Measurements from ENCODE around the gene SUPT7L. TPM values are rescaled to one million over a fixed set of nuclear protein-coding genes. Genes with fewer than 3 reads are reported as not detected.

SUPT7L gene
- total RNA-seq, 2 experiments from 2014 or later = 26.2 to 26.6 TPM

Other genes starting within 250 kb of the SUPT7L start
- gene NRBP1, start 235.0 kb downstream of the SUPT7L start, total RNA-seq = 10 to 100 TPM; 57.0 to 62.5 TPM
- 1 to 10 TPM; 7.4 to 9.9 TPM for gene KRTCAP3, start 221.2 kb downstream of the SUPT7L start, total RNA-seq
- gene IFT172, start 173.9 kb downstream of the SUPT7L start, total RNA-seq = 1 to 10 TPM; 7.1 to 8.1 TPM
- gene FNDC4, start 168.4 kb downstream of the SUPT7L start, total RNA-seq = not detected
- not detected for gene GCKR, start 166.8 kb downstream of the SUPT7L start, total RNA-seq
- gene ZNF512, start 80.6 kb downstream of the SUPT7L start, total RNA-seq = 10 to 100 TPM; 21.0 to 25.2 TPM
- gene CCDC121, start 34.6 kb downstream of the SUPT7L start, total RNA-seq = under 1 TPM; 0.60 to 0.68 TPM
- gene GPN1, start 34.6 kb downstream of the SUPT7L start, total RNA-seq = 10 to 100 TPM; 49.9 to 50.6 TPM
- gene SLC4A1AP, start 275 bp upstream of the SUPT7L start, total RNA-seq = 10 to 100 TPM; 25.5 to 26.6 TPM
- gene MRPL33, start 108.1 kb upstream of the SUPT7L start, total RNA-seq = 10 to 100 TPM; 68.9 to 82.6 TPM
- gene RBKS, start 226.8 kb upstream of the SUPT7L start, total RNA-seq = 1 to 10 TPM; 5.1 to 5.4 TPM
- gene BABAM2, start 227.1 kb upstream of the SUPT7L start, total RNA-seq = 10 to 100 TPM; 45.2 to 53.2 TPM